GM19438 (cell line): Measurements from ENCODE around the gene GBX2.
A peak's percentile ranks its signal among the peaks of the same experiment; 100 is the strongest.

Source experiments
- ATAC-seq: cut with Tn5 transposase; IDR thresholded peaks from one replicate; pipeline ENCODE4 v1.9.1; 2021; ENCODE audit warnings: low read depth; ENCODE audit not compliant: unreplicated experiment

GBX2 gene

DNA sequence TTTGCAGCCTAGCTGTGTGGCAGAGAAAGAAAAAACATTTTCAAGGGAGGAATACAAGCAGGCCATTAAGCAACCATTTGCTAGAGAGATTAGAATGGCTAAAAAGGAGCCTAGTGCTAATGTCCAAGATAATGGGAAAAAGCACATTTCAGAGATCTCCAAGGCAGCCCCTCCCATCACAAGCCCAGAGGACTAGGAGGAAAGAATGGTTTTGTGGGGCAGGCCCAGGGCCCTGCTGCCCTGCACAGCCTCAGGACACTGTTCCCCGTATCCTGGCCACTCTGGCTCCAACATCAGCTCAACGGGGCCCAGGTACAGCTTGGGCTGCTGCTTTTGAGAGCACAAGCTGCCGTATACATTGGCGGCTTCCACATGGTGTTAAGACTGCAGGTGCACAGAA, 16.5 kb upstream of the GBX2 start:
- no peak for ATAC-seq

DNA sequence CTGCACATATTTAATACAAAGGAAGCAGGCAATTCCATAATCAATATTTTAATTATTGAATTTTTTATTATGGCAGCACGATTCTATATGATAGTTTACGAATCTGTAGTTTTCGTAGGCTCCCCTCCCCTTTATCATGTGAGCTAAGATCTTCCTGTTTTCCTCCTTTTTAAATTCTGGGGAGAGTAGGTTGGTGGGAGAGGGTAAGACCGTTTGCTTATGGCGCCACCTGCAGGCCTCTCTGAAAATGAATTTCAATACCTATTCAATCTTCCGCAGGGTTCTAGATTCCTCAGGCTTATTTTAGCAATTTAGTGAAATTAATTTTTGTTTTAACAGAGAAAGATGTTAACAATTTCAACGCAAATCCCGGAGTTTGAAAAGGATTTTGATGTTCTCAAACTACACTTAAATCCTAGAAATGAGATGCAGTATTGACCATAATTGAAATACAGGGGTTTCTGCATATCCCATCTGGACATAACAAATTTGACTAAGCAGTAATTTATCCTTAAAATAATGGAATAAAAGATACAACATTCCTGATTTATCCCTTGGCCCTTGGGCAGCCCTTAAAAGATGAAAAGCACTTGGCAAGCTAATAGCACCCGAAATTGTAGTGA, 12.8 kb upstream of the GBX2 start:
- ATAC-seq, result no peak

DNA sequence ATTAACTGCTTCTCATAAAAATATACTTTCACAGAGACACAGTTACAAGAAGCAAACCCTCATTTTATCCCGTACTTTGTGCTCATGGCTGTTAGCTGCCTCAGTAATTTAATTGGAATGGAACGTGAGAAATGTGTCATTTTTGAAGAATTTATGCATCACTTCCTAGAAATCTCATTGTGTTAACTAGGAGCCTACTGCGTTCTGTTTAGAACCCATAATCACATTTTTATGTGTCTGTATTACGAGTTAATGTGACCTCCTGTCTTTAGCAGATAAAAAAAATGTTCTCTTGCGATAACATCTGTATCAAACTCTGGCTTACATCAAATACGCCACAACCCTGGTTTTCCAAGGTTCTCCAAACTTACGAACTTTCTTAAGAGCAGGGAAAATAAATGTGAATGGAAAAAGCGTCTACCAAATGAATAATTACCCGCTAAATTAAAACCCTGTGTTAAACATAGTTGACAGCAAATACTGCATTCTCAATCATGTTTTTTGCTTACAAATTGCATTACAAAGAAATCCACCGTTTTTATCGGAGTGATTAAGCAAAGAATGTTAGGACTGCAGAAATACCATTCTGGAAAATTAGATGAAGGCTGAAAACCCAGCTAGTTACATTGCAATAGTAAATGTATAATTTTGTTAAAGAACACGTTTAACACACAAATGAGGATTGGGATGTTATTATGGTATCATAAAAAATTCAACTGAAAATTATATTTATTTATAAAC, 12.1 kb upstream of the GBX2 start:
- ATAC-seq, result no peak

DNA sequence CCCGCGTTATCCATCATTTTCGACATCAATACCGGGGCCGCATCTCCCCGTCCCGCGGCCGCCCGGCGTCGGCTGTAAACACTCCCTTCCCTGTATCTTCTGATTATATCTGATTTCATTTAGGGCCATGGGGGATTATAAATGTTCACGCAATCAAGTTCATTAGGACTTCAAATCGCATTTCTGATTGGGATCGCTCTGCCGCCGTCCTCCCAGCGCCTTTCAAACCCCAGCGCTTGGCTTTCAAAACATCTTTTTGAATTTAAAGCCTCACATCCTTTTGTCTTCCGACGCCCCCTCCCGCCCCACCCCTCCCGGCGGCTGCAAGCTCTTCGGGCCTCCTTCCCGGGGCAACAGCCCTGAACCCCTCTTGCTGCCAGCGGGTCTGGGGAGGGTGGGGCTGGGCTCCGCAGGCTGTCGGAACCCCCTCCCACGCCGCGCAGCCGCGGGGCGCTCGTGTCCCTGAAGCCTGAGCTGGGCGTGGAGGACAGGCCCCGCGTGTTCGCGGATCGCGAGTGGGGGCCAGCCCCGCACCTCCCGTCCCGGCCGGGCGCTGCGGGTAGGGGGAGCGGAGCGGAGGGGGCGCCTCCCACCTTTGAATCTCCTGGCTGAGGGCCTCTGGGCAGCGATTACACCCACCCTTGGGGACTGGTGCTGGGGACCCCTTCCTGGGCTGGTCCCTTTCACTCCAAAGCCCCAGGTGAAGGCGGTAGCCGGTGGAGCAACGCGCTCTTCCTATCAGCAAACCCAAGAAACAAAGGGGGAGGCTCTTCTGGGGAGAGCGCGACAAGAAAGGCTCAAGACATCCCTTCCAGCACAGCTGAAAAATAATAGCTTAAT, 11.3 kb upstream of the GBX2 start:
- no peak for ATAC-seq

DNA sequence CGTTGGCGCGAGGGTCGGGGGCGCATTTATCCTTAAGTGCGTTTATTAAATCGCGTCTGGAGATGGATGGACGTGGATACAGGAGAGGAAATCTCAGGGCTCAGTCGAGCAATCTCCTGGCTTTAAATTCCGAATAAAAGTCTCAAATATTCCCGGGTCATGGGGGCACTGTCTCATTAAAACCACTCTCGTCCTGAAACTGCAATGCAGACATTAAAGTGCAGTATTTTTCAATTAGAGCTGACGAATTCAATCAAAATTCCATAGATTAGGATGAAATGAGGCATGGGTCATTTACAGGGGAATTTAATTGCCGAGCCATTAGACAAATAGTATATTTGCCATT, 10.7 kb upstream of the GBX2 start:
- no peak for ATAC-seq

DNA sequence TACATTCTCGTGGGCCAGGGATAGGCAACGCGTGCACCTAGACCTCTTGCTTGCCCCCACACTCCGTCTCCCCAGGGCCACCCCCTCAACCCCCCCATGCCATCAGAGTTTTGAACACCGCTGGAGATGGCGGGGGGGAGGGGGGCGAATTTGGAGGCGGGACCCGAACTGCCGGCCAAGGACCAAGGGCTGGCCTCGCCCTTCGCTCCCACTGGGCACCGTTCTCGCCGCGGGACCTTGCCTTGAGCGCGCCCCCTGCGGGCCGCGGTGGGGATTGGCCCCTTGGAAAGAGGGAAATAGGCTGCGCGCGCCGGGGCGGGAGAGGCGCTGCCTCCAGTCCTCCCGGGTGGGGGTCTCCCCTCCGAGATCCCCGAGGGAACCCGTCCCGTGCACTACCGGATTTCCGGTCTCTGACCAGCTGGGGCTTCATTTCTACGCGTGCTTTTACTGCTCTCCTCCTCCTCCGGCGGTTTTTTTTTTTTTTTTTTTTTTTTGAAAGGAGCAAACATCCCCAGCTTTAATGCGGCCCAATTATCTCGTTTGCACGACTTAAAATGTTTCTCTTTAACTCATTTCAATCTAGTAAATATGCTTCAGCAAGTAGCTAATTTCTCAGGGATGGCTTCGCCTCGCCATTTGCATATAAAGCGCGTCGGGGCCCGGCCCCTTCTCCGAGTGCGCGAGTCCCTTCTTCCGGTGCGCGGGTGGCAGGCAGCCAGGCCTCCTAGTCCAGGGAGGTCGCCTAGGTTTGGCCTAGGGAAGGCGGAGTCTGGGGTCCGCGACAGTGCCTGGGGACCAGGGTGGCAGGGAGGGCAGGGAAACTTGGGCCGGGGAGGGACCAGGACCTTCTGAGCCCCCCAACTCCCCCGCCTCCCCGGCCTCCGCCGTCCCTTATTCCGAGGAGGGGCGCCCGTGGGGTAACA, 10.0 kb upstream of the GBX2 start:
- no peak for ATAC-seq

DNA sequence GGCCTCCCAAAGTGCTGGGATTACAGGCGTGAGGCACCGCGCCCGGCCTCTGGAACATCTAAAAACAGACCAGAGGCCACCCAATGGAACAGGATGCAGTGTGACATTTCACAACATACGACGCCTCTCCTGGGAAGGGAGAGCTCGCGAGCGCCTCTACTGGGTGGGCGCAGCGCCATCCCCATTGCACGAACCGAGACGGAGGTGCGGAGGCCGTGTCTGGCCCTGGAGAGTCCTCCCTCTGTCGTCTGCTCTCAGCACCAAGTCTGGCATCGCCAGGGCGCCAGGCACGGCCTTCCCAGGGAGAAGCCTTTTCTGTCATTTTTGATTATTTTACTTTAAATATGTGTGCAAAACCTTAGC, 9.4 kb upstream of the GBX2 start:
- ATAC-seq, result peak; percentile 61

DNA sequence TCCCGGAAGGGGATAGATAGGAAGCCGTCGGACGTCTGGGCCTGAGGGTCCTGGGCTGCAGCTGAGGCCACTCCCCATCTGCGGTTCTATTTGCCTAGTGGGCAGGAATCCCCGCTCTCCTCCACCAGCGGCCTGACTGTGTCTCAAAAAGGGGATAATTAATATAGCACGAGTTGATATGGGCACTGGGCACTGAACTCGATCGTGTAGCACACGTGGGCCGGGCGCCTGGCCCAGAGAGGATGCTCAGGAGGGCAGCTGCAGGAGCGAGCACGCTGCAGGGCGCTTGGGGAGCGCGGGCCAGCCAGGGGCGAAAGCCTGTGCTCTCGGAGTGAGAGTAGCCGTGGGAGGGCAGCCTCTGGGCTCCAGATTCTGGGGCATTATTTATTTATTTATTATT, 8.8 kb upstream of the GBX2 start:
- no peak for ATAC-seq

DNA sequence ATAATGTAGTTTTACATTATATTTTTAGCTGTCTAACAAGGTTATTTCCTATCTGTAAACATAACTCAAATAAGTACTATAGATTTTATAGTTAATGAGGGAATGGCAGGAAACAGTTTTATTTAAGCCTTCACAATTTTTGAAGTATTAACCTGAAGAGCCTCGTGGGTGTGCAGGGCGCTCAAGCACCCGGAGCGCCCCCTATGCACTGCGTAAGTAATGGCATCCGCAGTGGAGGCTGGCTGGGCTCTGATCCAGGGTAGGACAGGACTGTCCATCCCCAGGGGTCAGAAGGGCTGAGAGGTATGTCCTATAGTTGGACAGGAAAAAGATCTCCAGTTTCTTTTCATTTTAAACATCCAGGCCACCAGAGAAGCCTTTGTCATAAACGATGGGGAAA, 8.2 kb upstream of the GBX2 start:
- ATAC-seq, result no peak

DNA sequence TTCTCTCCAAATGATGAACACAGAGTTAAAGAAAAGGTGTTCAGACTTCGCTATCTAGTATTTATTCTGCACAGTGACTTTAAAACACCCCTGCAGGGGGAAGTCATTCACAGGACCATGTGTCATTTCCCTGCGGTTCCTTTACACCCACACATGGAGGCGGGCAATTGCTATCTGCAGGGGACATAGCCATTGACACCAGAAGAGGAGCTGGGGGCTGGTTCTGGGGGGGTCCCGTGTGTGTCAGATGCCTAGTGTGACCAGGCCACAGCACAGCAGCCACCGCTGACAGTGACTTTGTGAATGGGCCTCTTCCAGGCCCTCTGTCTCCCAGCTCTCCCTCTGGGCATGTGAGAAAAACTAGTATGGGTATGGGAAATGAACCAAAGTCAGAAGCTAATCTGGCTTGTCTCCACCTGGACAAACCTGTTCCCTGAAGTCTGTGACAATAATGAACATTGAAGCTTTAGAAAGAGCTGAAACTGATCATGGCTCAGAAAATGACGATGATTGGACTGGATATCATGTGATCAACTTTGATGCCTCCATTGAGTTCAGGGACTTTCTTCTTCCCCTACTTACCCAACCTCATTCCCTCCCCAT, 7.5 kb upstream of the GBX2 start:
- ATAC-seq, result no peak

DNA sequence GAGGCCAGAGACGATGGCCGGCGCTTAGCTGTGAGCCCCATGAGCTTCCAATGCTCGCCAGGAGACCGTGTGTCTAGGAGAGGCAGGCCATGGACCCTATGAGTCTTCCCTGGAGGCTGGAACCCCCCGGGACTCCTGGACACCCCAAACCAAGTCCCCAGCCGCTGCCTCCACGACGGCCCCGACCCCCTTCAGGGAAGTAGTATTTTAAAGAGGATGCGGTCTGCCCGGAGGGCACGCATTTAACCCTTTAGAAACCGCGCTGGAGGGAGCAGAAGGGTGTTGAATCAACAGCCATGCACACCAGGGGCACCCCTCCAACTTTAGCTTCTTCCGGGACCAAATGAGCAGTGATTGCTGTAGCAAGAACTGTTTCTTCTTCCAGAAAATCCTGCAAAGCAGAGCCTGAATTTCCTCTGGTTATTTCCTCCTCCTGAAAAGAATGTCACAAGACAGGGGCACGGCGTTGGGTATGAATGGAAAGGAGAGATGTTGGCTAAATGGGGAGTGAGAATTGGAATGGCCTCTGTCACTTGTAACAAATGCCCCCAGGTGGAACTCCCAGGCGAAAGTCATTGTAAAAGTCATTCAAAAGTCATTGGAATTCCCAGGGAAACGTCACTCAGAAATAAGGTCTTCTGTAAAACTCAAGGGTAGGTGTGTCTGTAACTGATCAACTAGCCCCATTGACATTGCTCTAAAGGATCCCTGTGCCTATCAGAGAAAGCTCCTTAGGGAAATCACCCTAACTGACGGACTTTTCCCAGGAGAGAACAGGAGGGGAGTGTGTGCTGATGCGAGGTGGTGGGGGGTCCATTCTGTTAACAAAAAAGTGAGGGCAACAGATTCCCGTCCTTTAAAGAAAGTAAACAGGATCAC, 5.8 kb upstream of the GBX2 start:
- ATAC-seq, result no peak

DNA sequence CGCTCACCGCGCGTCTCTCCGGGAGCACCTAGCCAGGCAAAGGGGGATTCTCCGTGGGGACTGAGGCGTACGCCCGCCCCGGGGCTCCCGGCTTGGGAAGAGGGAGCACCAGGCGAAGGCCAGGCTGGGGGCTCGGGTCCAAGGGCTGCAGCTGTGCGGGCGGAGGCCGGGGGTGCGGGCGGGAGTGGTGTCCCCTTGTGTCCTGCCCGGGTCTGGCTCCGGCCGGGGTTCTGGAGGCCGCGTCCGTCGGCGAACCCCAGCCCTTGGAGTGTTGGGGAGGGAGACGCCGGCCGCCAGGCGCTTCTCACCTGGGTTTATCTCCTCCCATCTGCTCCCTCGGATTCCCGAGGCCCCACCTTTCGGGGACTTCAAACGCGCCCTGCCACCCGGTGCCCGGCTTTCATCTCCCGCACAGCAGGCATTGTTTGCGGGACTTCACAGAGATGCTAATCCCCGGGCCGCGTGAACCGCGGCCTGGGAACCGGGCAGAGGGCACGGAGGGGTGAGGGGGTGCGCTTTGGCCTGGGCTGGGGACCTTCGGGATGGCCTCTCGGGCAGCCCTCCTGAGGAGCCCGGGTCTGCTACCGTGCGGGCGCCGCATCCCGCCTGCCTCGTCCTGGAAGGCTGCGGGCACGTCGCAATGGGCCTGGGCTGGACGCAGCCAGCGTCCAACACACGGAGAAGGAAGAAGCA, 5.0 kb upstream of the GBX2 start:
- ATAC-seq, result no peak

DNA sequence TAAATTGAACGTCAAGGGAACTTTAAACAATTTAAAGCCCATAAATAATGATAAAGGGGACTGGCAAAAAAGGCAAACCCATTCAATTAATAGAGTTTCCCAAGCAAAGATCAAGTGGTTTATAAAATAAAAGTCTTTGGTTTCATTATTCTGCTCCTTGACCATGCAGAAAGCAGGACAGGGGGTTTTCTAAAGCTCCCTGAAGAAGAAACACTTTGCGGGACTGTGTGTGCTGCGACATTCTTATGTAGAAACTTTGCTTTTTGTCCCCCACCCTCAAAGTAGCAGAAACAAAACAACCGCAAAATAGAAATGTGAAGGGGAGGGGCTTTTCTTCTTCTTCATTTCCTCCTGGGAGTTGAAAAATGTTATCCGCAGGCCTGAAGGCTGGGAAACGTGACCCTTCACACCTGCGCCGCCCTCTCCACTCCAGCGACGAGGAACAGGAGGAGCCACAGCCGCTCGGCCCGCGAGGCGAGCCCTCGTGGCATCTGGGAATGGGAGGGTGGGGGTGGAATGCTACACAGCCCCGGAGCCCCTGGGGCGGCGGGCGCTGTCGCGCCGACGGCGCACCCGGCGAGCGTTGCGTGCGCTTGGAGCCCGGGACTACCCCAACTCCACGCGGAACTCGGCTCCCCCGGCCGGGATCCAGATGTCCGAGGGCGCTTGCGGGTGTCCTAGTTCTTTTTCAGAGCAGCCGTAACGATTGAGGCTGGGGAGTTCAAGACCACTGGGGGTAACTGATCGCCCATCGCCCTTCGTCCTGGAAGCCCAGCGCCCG, 4.3 kb upstream of the GBX2 start:
- no peak for ATAC-seq

DNA sequence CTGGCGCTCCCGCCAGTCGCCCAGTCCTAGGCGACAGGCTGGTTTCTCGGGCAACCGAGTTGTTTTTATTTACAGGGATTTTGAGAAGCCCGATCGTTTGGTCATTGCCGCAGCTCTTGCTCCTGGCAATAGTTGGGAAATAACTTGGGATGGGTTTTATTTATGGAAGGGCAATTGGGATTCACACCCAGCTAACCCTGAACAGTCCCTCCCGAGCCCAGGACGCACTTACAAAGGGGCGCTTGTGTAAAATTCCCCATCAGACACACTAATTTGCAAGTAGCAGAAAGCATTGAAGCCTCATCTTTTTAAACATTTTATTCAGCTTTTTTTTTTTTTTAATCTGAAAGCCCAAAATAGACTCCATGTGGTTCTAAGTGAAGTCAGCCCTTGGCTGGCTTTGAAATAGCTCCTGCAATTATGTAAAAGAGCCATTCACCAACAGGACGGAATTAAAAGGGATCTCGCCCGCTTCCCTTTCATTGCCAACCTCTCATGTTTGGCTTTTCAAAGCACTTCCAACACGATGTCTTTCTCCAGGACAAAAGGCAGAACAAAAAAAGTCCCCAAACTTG, 3.6 kb upstream of the GBX2 start:
- ATAC-seq, result no peak

DNA sequence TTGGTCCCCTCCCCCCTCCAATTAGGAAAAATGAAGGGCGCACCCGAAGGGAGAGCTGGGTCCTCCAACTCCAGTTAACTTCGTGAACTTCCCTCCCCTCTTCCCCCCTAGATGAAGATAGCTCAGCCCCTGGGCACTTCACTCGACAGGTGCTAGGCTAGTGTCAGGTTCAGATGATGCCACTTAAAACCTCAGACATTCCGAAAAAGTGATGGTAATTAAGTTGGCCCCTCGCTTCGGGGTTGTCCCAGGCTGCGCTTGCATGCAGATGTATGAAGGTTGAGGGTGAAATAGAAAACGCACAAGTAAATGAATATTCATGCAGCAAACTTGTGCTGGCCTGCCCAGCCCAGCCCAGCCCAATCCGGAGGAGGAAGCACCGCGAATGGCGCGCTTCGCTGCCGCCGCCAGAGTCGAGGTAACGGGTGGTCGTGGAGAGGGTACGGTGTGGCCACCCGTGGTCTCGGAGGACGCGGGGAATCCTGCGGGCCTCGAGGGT, 3.0 kb upstream of the GBX2 start:
- no peak for ATAC-seq

DNA sequence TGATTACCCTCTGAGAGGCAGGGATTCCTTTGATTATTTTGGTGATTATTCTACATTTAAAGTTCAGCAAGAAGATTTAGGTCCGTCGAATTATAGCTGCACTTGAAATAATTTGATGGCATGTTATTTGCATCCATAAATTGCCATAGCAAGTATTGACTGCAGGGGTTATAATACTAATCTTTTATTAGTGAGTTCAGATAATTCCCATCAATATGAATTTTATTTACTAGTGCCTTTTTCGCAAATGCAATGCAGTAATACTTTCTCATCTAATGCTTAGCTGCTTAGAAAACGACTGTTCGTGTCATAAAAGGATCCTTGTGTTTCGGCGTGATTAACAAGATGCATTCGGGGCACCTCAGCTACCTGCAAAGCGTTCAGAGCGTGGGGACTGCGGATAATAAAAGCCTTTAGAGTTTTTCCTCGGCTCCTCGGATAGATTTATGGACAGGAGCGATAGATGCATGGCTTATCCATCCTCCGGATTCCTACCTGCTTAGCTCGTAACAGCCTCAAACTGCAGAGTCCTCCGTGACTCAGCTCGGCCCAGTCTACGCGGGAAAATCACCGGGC, 2.5 kb upstream of the GBX2 start:
- no peak for ATAC-seq
